HG03558 (cell line): Measurements from ENCODE around the gene MAMLD1.

Source experiments
- ATAC-seq: cut with Tn5 transposase; IDR thresholded peaks from one replicate; pipeline ENCODE4 v1.9.1; 2021; ENCODE audit warnings: moderate number of reproducible peaks; ENCODE audit not compliant: unreplicated experiment; ENCODE audit errors: extremely low read depth

Gene MAMLD1

GRCh38 chrX:150517303-150517910 is 154.3 kb downstream of the MAMLD1 start:
- ATAC-seq, result no peak

GRCh38 chrX:150522494-150522893 is 159.4 kb downstream of the MAMLD1 start:
- ATAC-seq, result no peak

GRCh38 chrX:150525061-150525919 is 162.2 kb downstream of the MAMLD1 start:
- ATAC-seq, result no peak

GRCh38 chrX:150526692-150527091 is 163.6 kb downstream of the MAMLD1 start:
- ATAC-seq, result no peak

GRCh38 chrX:150527108-150527507 is 164.0 kb downstream of the MAMLD1 start:
- no peak for ATAC-seq

- ATAC-seq, result no peak
These were observed 166.5 kb downstream of the MAMLD1 start for GRCh38 chrX:150529587-150529986.

GRCh38 chrX:150530821-150531220 is 167.7 kb downstream of the MAMLD1 start:
- ATAC-seq, result no peak

- no peak for ATAC-seq
These were observed 168.3 kb downstream of the MAMLD1 start for GRCh38 chrX:150531467-150531866.

GRCh38 chrX:150533863-150534262 is 170.7 kb downstream of the MAMLD1 start:
- no peak for ATAC-seq

- ATAC-seq, result no peak
These were observed 173.5 kb downstream of the MAMLD1 start for GRCh38 chrX:150536455-150537116.

GRCh38 chrX:150537851-150538250 is 174.7 kb downstream of the MAMLD1 start:
- no peak for ATAC-seq

GRCh38 chrX:150540965-150541364 is 177.8 kb downstream of the MAMLD1 start:
- ATAC-seq, result no peak

GRCh38 chrX:150542846-150543229 is 179.7 kb downstream of the MAMLD1 start:
- ATAC-seq, result no peak

GRCh38 chrX:150543230-150544155 is 180.4 kb downstream of the MAMLD1 start:
- no peak for ATAC-seq

GRCh38 chrX:150544222-150544787 is 181.2 kb downstream of the MAMLD1 start:
- ATAC-seq, result no peak

GRCh38 chrX:150544835-150545770 is 182.0 kb downstream of the MAMLD1 start:
- no peak for ATAC-seq

- ATAC-seq, result no peak
These were observed 183.6 kb downstream of the MAMLD1 start for GRCh38 chrX:150546711-150547153.

- no peak for ATAC-seq
These were observed 184.4 kb downstream of the MAMLD1 start for GRCh38 chrX:150547375-150548115.
